Vagina (tissue), 2 donors: ENCODE measurements around the gene ZNF575. TPM values are rescaled to one million over a fixed set of nuclear protein-coding genes. Genes with fewer than 3 reads are reported as not detected.
"Not testable (repeated sequence)": the region's sequence is repeated elsewhere in the genome, so short reads cannot be mapped to it uniquely, and the experiment has no call there.

Experiments used
- DNase-seq, 2 donors: peaks; one replicate each; pipeline ENCODE4 v3.0.0-alpha.2; 2017; ENCODE audit errors: extremely low spot score in 2 of 2
- H3K27ac ChIP-seq: fragments of 200-600 bp; sonication (generic); one replicate; pipeline ENCODE4 v1.5.1; 2019
- H3K27me3 ChIP-seq: fragments of 200-600 bp; sonication (generic); one replicate; pipeline ENCODE4 v1.5.1; 2019
- H3K36me3 ChIP-seq, 2 donors: fragments of 200-600 bp; sonication (generic); one replicate each; pipeline ENCODE4 v1.5.1; 2017 to 2019
- H3K4me1 ChIP-seq: fragments of 200-600 bp; sonication (generic); one replicate; pipeline ENCODE4 v1.5.1; 2019
- H3K4me3 ChIP-seq, 2 donors: fragments of 200-600 bp; sonication (generic); 1 replicate in 1 of 2; 2 replicates in 1 of 2; pipeline ENCODE4 v1.5.1; 2016 to 2019
- H3K9me3 ChIP-seq: fragments of 200-600 bp; sonication (generic); one replicate; pipeline ENCODE4 v1.5.1; 2019
- POLR2A ChIP-seq, 2 donors: fragments of 450-650 bp; IDR thresholded peaks; one replicate each; pipeline ENCODE4 v1.6.1; 2017; ENCODE audit warnings: antibody characterized with exemption in 2 of 2, mild to moderate bottlenecking in 2 of 2, moderate library complexity in 2 of 2
- POLR2AphosphoS5 ChIP-seq, 2 donors: sonication (generic); formaldehyde crosslinking; IDR thresholded peaks; one replicate each; pipeline ENCODE4 v1.9.0; 2017; ENCODE audit warnings: antibody characterized with exemption in 2 of 2, mild to moderate bottlenecking in 2 of 2, low read depth in 1 of 2; ENCODE audit not compliant: insufficient read depth in 1 of 2
- intact Hi-C: fragments of 100-400 bp; cut with DNase I; formaldehyde crosslinking; loops from one replicate; pipeline ENCODE4 v1.15.1; 2023
- total RNA-seq: library from RNA; depleted of rRNA; stranded (reverse); fragments of >200 nt; gene quantifications from one replicate; pipeline ENCODE4 v1.2.3, GENCODE V29; 2016
- TF ChIP-seq, protein P1 (sequence below), 3 experiments: fragments of 450-650 bp in 2 of 3; fragments of 200-600 bp in 1 of 3; sonication (generic) in 1 of 3; IDR thresholded peaks; one replicate each; pipeline ENCODE4 v1.5.1; 2017 to 2019; ENCODE audit warnings: antibody characterized with exemption in 3 of 3, mild to moderate bottlenecking in 2 of 3, moderate library complexity in 2 of 3

Gene ZNF575
- total RNA-seq, 1 donor from 2014 or later = 2.9 TPM

DNA sequence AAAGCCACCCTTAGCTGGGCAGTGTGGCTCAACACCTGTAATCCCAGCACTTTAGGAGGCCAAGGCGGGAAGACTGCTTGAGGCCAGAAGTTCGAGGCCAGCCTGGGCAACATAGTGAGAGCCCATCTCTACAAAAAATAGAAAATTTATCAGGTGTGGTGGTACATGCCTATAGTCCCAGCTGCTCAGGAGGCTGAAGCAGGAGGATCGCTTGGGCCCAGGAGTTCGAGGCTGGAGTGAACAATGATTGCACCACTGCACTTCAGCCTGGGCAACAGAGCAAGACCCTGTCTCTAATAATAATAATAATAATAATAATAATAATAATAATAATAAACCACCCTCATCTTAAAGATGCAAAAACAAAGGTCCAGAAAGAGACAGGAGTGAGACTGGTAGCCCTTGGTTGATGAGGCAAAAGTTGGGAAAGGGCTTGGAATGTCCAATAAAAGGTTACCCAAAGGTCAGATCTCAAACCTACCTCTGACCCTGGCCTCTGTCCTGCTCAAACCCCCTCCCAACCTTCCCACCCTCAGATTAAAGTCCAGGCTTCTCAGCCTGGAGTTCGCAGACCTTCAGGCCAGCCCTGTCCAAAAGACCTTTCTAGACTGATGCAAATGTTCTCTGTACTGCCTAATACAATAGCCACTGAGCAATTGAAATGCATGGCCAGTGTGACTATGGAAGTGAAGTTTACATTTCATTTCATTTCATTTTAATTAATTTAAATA, 9.1 kb downstream of the ZNF575 start:
- intact Hi-C loops = no loop called here
- TF ChIP-seq POLR2A (IDR thresholded peaks at IDR 0.05) = no peak
- TF ChIP-seq, protein P1, sequence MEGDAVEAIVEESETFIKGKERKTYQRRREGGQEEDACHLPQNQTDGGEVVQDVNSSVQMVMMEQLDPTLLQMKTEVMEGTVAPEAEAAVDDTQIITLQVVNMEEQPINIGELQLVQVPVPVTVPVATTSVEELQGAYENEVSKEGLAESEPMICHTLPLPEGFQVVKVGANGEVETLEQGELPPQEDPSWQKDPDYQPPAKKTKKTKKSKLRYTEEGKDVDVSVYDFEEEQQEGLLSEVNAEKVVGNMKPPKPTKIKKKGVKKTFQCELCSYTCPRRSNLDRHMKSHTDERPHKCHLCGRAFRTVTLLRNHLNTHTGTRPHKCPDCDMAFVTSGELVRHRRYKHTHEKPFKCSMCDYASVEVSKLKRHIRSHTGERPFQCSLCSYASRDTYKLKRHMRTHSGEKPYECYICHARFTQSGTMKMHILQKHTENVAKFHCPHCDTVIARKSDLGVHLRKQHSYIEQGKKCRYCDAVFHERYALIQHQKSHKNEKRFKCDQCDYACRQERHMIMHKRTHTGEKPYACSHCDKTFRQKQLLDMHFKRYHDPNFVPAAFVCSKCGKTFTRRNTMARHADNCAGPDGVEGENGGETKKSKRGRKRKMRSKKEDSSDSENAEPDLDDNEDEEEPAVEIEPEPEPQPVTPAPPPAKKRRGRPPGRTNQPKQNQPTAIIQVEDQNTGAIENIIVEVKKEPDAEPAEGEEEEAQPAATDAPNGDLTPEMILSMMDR (IDR thresholded peaks at IDR 0.05) = no peak
- no peak for TF ChIP-seq POLR2AphosphoS5 (IDR thresholded peaks at IDR 0.05; ENCODE audit: insufficient read depth in 1 of 2, low read depth in 1 of 2)
- peaks cover 7% of the 10 kb centered on the region for H3K9me3 ChIP-seq

DNA sequence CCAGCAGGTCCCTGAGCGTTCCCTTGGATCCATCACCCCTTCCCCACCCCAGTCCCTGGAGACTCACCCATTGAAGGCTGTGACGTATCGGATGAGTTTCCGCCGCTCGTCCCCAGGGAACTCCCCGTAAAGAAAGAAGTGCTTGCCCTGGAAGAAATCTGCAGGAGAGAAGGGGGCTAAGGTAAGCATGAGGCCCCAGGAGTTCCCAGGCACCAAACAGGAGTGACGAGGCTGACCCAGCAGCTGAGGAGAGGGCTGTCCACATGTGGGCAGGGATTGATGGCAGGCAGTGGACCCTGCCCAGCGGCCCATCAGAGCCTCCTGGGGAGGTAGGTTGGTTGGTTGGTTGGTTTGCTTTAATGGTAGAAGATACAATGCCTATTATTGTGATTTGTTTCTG, 11.1 kb downstream of the ZNF575 start:
- intact Hi-C loops = no loop called here
- H3K36me3 ChIP-seq = peaks cover 0 to 54% of the 10 kb centered on the region in 2 donors
- H3K4me3 ChIP-seq = no peak overlapping the region
- no peaks in the 10 kb centered on the region for H3K4me1 ChIP-seq
- no peak for DNase-seq
- TF ChIP-seq POLR2AphosphoS5 (IDR thresholded peaks at IDR 0.05; ENCODE audit: insufficient read depth in 1 of 2, low read depth in 1 of 2) = no peak
- TF ChIP-seq, protein P1 (IDR thresholded peaks at IDR 0.05) = no peak
- no peak overlapping the region for H3K27ac ChIP-seq
- H3K27me3 ChIP-seq = no peaks in the 10 kb centered on the region
- H3K9me3 ChIP-seq = peaks cover 4% of the 10 kb centered on the region

More for the DNA sequence above, 9.1 kb downstream of the ZNF575 start:
- Histone ChIP-seq H3K27me3 (no peaks in the 10 kb centered on the region), H3K36me3 (peaks cover 0 to 62% of the 10 kb centered on the region in 2 donors), H3K27ac (no peak overlapping the region), H3K4me1 (no peaks in the 10 kb centered on the region), H3K4me3 (no peak overlapping the region)
- DNase-seq = no peak

DNA sequence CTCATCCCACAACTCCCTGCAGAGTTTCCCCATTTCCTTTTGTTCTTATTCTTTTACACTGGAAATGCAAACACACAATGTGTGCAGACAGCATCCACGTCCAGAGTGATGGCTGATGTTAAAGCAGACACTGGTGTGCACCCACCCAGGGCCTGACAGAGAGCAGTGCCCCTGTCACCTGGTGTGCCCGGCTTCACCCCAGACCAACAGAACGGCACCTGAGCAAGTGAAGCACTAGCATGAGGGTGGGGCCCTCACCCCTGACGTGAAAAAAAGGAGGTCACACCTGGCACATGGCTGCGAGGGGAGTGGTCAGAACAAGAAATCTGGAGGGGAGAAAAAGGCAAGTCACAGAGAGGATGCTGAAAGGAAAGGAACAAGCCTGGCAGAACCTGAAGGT, 12.3 kb downstream of the ZNF575 start:
- H3K27ac ChIP-seq = no peak overlapping the region
- no peak overlapping the region for H3K4me3 ChIP-seq
- H3K9me3 ChIP-seq = no peaks in the 10 kb centered on the region
- TF ChIP-seq POLR2A (IDR thresholded peaks at IDR 0.05) = no peak
- TF ChIP-seq POLR2AphosphoS5 (IDR thresholded peaks at IDR 0.05; ENCODE audit: insufficient read depth in 1 of 2, low read depth in 1 of 2) = no peak
- TF ChIP-seq, protein P1 (IDR thresholded peaks at IDR 0.05) = no peak
- intact Hi-C loops = no loop called here
- no peaks in the 10 kb centered on the region for H3K4me1 ChIP-seq
- H3K27me3 ChIP-seq = no peaks in the 10 kb centered on the region
- no peak for DNase-seq
- peaks cover 0 to 47% of the 10 kb centered on the region in 2 donors for H3K36me3 ChIP-seq

DNA sequence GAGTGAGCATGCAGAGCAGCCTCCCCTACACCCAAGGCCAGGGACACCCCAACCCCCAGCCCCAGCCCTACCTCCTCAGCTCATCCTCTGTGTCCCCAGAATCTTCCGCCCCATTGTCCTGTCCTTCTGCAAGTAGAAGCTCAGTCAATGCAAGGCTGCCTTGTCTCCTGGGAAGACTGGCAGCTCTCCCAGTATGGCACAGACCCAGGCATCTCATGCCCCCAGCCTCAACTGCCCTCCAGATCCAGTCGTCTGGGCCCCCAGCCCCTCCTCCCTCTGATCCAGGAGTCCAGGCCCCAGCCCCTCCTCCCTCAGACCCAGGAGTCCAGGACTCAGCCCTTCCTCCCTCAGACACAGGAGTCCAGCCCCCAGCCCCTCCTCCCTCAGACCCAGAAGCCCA, 13.0 kb downstream of the ZNF575 start:
- Histone ChIP-seq H3K4me1 (no peaks in the 10 kb centered on the region), H3K27ac (no peak overlapping the region), H3K4me3 (no peak overlapping the region), H3K9me3 (no peaks in the 10 kb centered on the region), H3K36me3 (peaks cover 0 to 49% of the 10 kb centered on the region in 2 donors), H3K27me3 (no peaks in the 10 kb centered on the region)
- intact Hi-C loops = no loop called here
- TF ChIP-seq POLR2AphosphoS5 (IDR thresholded peaks at IDR 0.05; ENCODE audit: insufficient read depth in 1 of 2, low read depth in 1 of 2) = no peak
- TF ChIP-seq, protein P1 (IDR thresholded peaks at IDR 0.05) = no peak
- TF ChIP-seq POLR2A (IDR thresholded peaks at IDR 0.05) = no peak
- no peak for DNase-seq

DNA sequence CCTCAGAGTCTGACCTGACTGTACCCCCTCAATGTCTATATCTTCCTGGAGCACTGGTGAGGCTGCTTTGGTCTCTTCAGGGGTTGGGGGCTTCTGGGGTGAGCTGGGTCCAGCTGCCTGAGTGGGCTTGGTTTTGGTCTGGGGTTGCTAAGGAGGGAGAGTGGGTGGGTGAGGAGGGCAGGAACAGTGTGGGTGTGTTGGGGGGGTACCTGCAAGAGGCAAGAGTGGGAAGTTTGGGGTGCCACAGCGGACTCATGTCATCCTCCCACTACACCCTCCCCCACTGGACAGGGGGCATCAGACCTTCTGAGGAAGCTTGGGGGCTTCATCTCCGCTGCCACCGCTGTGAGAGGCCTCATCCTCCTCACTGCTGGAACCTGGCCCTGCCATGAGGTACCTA, 13.6 kb downstream of the ZNF575 start:
- Histone ChIP-seq H3K27me3 (no peaks in the 10 kb centered on the region), H3K36me3 (peaks cover 0 to 54% of the 10 kb centered on the region in 2 donors), H3K9me3 (no peaks in the 10 kb centered on the region), H3K27ac (no peak overlapping the region), H3K4me3 (no peak overlapping the region), H3K4me1 (no peaks in the 10 kb centered on the region)
- no peak for DNase-seq
- no peak for TF ChIP-seq POLR2AphosphoS5 (IDR thresholded peaks at IDR 0.05; ENCODE audit: insufficient read depth in 1 of 2, low read depth in 1 of 2)
- TF ChIP-seq POLR2A (IDR thresholded peaks at IDR 0.05) = no peak
- TF ChIP-seq, protein P1 (IDR thresholded peaks at IDR 0.05) = no peak
- intact Hi-C loops = no loop called here

DNA sequence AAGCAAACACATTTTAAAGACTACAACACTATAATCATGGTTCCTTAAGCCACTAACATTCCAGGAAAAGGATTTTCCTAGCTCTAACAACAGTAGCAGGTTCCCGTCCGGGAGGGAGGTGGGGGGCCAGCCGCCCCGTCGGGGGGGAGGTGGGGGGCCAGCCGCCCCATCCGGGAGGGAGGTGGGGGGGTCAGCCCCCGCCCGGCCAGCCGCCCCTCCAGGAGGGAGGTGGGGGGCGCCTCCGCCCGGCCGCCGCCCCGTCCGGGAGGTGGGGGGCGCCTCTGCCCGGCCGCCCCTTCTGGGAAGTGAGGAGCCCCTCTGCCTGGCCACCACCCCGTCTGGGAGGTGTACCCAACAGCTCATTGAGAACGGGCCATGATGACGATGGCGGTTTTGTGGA, 14.9 kb downstream of the ZNF575 start:
- peaks cover 0 to 52% of the 10 kb centered on the region in 2 donors for H3K36me3 ChIP-seq
- H3K4me3 ChIP-seq, intact Hi-C loops, H3K4me1 ChIP-seq, DNase-seq, H3K9me3 ChIP-seq, H3K27ac ChIP-seq, H3K27me3 ChIP-seq: not testable (repeated sequence)
